H1 (cell line): Measurements from ENCODE around the gene GALNTL6. TPM values are rescaled to one million over a fixed set of nuclear protein-coding genes. Genes with fewer than 3 reads are reported as not detected.

Source experiments
- CHD2 ChIP-seq: IDR thresholded peaks from 2 replicates; pipeline ENCODE4 v1.6.1; 2012; ENCODE audit warnings: low read length, improper control_type of control experiment
- SIRT6 ChIP-seq: IDR thresholded peaks from one replicate; pipeline ENCODE4 v1.7.1; 2012; ENCODE audit warnings: low read length, inconsistent platforms
- SP1 ChIP-seq: IDR thresholded peaks from 2 replicates; pipeline ENCODE4 v1.6.1; 2011; ENCODE audit warnings: low read depth, low read length
- TAF1 ChIP-seq: IDR thresholded peaks from 2 replicates; pipeline ENCODE4 v1.6.1; 2011; ENCODE audit warnings: mild to moderate bottlenecking, low read depth, low read length
- polyA plus RNA-seq, 7 experiments: library from polyadenylated mRNA; depleted of rRNA in 3 of 7; stranded (reverse) in 5 of 7; unstranded in 2 of 7; fragments of >200 nt in 5 of 7; fragments of 200-250 nt in 2 of 7; gene quantifications; 1 replicate in 5 of 7; 2 replicates in 1 of 7; 4 replicates in 1 of 7; pipeline versions ENCODE4 v1.2.1 to v1.2.3, GENCODE V29; 2011 to 2013; ENCODE audit warnings: missing spikeins in 2 of 7, mixed read lengths in 2 of 7
- total RNA-seq: library from RNA; stranded (reverse); fragmentation: NEBNext Ultra II Directional; extraction: Animal tissue kit (Norgen Biotek cat#: 25700); gene quantifications from 2 replicates; pipeline ENCODE4 v1.2.1, GENCODE V29; 2021
- TF ChIP-seq, protein P1 (sequence below): fragments of 300-600 bp; sonication (generic); IDR thresholded peaks from 2 replicates; pipeline ENCODE4 v1.7.1; 2012; ENCODE audit warnings: low read length, moderate library complexity, mild to moderate bottlenecking, inconsistent platforms; ENCODE audit not compliant: insufficient replicate concordance
- TF ChIP-seq, protein P2 (sequence below): IDR thresholded peaks from 2 replicates; pipeline ENCODE4 v1.6.1; 2012; ENCODE audit warnings: low read length, inconsistent platforms
- TF ChIP-seq, protein P3 (sequence below), 3 experiments: IDR thresholded peaks; 1 replicate in 2 of 3; 2 replicates in 1 of 3; pipeline versions ENCODE4 v1.5.1 to v1.6.1; 2011; ENCODE audit warnings: low read length in 3 of 3, mild to moderate bottlenecking in 3 of 3, inconsistent platforms in 2 of 3, low read depth in 1 of 3, moderate library complexity in 1 of 3; ENCODE audit not compliant: insufficient read depth in 1 of 3; ENCODE audit errors: control extremely low read depth in 1 of 3

The GALNTL6 gene
- total and polyA plus RNA-seq, 2 of the 8 experiments (the other 6 are each of a cell fraction or from before 2014, with no cell fraction given) = 0.03 to 0.32 TPM

DNA sequence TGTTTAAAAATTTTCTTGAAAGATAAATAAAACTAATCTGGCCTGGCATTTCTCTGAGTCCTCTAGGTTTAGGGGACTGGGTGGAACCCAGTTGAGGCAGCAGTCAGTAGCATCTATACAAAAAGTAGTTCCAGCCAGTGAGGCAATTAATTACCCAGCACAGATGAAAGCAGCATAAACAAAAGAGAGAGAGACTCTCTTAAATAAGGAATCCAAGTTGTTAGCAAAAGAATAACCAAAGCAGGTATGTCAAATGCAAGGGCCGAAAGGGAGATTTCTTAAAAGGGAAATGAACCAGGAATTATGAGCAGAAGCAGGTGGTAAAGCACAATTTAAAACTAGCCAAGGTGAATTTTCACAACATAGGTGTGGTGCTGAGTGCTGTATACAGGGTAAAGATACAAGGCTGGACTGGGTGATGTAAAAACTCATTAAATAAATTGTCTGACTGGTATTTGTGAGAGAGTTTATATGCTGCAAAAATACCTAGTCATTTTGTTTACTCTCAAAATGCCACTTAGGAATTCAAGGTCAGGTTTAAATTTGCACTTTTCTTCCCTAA lies 1260.8 kb downstream of the GALNTL6 start (continued):
- TF ChIP-seq, protein P1, sequence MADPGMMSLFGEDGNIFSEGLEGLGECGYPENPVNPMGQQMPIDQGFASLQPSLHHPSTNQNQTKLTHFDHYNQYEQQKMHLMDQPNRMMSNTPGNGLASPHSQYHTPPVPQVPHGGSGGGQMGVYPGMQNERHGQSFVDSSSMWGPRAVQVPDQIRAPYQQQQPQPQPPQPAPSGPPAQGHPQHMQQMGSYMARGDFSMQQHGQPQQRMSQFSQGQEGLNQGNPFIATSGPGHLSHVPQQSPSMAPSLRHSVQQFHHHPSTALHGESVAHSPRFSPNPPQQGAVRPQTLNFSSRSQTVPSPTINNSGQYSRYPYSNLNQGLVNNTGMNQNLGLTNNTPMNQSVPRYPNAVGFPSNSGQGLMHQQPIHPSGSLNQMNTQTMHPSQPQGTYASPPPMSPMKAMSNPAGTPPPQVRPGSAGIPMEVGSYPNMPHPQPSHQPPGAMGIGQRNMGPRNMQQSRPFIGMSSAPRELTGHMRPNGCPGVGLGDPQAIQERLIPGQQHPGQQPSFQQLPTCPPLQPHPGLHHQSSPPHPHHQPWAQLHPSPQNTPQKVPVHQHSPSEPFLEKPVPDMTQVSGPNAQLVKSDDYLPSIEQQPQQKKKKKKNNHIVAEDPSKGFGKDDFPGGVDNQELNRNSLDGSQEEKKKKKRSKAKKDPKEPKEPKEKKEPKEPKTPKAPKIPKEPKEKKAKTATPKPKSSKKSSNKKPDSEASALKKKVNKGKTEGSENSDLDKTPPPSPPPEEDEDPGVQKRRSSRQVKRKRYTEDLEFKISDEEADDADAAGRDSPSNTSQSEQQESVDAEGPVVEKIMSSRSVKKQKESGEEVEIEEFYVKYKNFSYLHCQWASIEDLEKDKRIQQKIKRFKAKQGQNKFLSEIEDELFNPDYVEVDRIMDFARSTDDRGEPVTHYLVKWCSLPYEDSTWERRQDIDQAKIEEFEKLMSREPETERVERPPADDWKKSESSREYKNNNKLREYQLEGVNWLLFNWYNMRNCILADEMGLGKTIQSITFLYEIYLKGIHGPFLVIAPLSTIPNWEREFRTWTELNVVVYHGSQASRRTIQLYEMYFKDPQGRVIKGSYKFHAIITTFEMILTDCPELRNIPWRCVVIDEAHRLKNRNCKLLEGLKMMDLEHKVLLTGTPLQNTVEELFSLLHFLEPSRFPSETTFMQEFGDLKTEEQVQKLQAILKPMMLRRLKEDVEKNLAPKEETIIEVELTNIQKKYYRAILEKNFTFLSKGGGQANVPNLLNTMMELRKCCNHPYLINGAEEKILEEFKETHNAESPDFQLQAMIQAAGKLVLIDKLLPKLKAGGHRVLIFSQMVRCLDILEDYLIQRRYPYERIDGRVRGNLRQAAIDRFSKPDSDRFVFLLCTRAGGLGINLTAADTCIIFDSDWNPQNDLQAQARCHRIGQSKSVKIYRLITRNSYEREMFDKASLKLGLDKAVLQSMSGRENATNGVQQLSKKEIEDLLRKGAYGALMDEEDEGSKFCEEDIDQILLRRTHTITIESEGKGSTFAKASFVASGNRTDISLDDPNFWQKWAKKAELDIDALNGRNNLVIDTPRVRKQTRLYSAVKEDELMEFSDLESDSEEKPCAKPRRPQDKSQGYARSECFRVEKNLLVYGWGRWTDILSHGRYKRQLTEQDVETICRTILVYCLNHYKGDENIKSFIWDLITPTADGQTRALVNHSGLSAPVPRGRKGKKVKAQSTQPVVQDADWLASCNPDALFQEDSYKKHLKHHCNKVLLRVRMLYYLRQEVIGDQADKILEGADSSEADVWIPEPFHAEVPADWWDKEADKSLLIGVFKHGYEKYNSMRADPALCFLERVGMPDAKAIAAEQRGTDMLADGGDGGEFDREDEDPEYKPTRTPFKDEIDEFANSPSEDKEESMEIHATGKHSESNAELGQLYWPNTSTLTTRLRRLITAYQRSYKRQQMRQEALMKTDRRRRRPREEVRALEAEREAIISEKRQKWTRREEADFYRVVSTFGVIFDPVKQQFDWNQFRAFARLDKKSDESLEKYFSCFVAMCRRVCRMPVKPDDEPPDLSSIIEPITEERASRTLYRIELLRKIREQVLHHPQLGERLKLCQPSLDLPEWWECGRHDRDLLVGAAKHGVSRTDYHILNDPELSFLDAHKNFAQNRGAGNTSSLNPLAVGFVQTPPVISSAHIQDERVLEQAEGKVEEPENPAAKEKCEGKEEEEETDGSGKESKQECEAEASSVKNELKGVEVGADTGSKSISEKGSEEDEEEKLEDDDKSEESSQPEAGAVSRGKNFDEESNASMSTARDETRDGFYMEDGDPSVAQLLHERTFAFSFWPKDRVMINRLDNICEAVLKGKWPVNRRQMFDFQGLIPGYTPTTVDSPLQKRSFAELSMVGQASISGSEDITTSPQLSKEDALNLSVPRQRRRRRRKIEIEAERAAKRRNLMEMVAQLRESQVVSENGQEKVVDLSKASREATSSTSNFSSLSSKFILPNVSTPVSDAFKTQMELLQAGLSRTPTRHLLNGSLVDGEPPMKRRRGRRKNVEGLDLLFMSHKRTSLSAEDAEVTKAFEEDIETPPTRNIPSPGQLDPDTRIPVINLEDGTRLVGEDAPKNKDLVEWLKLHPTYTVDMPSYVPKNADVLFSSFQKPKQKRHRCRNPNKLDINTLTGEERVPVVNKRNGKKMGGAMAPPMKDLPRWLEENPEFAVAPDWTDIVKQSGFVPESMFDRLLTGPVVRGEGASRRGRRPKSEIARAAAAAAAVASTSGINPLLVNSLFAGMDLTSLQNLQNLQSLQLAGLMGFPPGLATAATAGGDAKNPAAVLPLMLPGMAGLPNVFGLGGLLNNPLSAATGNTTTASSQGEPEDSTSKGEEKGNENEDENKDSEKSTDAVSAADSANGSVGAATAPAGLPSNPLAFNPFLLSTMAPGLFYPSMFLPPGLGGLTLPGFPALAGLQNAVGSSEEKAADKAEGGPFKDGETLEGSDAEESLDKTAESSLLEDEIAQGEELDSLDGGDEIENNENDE = peak; percentile 72
- TF ChIP-seq TAF1 = no peak
- no peak for TF ChIP-seq SIRT6
- TF ChIP-seq CHD2 = 0 out of 2 replicates have a peak, but pooled peaks have one; percentile 3
- TF ChIP-seq SP1 = 0 out of 2 replicates have a peak, but pooled peaks have one; percentile 32
- TF ChIP-seq, protein P2, sequence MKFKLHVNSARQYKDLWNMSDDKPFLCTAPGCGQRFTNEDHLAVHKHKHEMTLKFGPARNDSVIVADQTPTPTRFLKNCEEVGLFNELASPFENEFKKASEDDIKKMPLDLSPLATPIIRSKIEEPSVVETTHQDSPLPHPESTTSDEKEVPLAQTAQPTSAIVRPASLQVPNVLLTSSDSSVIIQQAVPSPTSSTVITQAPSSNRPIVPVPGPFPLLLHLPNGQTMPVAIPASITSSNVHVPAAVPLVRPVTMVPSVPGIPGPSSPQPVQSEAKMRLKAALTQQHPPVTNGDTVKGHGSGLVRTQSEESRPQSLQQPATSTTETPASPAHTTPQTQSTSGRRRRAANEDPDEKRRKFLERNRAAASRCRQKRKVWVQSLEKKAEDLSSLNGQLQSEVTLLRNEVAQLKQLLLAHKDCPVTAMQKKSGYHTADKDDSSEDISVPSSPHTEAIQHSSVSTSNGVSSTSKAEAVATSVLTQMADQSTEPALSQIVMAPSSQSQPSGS = peak; percentile 90
- TF ChIP-seq, protein P3, sequence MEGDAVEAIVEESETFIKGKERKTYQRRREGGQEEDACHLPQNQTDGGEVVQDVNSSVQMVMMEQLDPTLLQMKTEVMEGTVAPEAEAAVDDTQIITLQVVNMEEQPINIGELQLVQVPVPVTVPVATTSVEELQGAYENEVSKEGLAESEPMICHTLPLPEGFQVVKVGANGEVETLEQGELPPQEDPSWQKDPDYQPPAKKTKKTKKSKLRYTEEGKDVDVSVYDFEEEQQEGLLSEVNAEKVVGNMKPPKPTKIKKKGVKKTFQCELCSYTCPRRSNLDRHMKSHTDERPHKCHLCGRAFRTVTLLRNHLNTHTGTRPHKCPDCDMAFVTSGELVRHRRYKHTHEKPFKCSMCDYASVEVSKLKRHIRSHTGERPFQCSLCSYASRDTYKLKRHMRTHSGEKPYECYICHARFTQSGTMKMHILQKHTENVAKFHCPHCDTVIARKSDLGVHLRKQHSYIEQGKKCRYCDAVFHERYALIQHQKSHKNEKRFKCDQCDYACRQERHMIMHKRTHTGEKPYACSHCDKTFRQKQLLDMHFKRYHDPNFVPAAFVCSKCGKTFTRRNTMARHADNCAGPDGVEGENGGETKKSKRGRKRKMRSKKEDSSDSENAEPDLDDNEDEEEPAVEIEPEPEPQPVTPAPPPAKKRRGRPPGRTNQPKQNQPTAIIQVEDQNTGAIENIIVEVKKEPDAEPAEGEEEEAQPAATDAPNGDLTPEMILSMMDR (IDR thresholded peaks at IDR 0.05; ENCODE audit: control extremely low read depth in 1 of 3, insufficient read depth in 1 of 3, low read depth in 1 of 3, low read length in 3 of 3) = no peak
